GM10847 (cell line): Measurements from ENCODE around the gene RASA3.

Experiments used
- POLR2A ChIP-seq: IDR thresholded peaks from 2 replicates; pipeline ENCODE4 v1.6.1; 2011; ENCODE audit not compliant: insufficient read length; ENCODE audit errors: extremely low read depth

Gene RASA3, protein sequence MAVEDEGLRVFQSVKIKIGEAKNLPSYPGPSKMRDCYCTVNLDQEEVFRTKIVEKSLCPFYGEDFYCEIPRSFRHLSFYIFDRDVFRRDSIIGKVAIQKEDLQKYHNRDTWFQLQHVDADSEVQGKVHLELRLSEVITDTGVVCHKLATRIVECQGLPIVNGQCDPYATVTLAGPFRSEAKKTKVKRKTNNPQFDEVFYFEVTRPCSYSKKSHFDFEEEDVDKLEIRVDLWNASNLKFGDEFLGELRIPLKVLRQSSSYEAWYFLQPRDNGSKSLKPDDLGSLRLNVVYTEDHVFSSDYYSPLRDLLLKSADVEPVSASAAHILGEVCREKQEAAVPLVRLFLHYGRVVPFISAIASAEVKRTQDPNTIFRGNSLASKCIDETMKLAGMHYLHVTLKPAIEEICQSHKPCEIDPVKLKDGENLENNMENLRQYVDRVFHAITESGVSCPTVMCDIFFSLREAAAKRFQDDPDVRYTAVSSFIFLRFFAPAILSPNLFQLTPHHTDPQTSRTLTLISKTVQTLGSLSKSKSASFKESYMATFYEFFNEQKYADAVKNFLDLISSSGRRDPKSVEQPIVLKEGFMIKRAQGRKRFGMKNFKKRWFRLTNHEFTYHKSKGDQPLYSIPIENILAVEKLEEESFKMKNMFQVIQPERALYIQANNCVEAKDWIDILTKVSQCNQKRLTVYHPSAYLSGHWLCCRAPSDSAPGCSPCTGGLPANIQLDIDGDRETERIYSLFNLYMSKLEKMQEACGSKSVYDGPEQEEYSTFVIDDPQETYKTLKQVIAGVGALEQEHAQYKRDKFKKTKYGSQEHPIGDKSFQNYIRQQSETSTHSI

GRCh38 chr13:114132419-114133121 lies at the start of gene RASA3:
Gene RASA3 (minus strand): TSS chr13:114132623. CDS start chr13:114132489, 134 bp downstream.
- TF ChIP-seq POLR2A, result peak; percentile 65

GRCh38 chr13:114179087-114179658 lies 46.8 kb upstream of the RASA3 start, which contains the start of gene CFAP97D2:
Gene CFAP97D2 (plus strand): TSS chr13:114179257. CDS start chr13:114179331, 74 bp downstream.
- TF ChIP-seq POLR2A, result no peak

DNA sequence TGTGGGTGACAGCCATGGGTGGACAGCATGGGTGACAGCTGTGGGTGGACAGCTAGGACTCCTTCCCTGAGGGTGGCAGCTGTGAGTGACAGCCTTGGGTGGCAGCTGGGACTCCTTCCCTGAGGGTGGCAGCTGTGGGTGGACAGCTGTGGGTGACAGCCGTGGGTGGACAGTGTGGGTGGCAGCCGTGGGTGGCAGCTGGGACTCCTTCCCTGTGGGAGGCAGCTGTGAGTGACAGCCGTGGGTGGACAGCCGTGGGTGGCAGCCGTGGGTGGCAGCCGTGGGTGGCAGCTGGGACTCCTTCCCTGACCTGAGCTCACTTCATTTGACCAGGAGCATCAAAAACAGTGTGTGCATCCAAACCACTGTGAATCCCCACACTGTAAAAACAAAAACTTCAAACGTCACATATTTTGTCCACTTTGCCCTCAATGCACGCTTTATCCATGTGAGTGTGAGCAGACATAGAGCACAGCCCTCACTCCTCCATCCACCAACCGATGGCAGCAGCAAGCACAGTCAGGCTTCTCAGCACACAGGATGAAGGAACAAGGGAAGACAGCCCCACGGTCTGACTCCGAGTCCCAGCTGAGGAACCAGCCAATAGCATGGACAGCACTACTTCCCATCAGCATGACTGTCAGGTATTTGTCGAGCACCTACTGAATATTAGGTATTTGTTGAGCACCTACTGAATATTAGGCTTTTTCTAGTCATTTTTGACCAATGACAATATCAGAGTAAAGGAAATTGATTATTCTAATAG lies 45.0 kb upstream of the RASA3 start:
- TF ChIP-seq POLR2A, result no peak

DNA sequence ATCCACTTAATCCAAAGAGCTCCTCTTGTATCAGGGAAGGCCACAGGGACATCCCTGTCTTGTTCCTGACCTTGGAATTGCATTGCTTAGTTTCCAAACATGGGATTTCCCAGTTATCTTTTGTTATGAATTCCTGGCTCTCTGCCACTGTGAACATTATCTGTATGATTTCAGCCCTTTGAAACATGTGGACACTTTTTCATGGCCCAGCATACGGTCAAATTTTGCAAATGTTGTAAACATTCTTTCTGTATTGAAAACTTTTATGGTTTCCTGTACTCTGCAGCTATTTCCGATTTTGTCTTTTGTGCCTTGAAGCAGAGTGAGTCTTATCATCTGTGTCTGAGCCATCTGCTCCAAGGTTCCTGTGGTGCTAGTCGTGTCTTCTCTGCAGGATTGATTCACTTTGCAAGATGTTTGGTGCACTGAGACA lies 42.1 kb upstream of the RASA3 start:
- no peak for TF ChIP-seq POLR2A

DNA sequence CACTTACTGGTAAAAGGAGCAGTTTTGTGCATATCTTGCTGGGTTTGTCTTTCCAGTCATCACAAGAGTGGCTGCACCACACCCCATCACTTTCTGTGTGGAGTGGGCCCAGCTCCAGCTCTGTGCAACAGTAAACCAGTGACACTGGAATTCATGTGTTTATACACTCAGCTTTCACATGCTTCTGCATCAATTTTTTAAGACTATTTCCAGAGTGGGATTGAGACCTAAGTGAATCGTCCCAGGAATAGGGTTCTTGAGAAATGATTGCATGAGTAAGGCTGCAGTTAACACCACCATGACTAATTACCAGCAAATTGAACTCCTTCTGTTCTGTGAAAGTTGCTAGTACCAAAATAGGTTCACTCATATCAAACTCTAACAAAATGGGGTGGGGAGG lies 41.3 kb upstream of the RASA3 start:
- no peak for TF ChIP-seq POLR2A

DNA sequence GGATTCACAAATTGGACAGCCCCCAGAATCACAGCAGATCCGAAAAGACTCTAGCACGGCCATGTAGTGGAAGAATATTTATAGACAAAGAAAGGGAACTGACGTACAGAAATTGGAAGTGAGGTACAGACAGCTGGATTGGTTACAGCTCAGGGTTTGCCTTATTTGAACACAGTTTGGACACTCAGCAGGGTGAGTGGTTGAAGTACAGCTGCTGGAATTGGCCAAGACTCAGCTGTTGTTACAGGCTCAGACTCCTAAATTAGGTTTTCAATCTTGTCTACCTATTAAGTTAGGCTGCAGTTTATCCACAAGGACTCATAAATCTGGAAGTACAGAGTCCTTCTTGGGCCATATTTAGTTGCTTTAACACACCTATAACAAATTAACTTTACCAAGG lies 40.8 kb upstream of the RASA3 start:
- TF ChIP-seq POLR2A, result no peak

GRCh38 chr13:114167885-114168284 lies 35.5 kb upstream of the RASA3 start:
- no peak for TF ChIP-seq POLR2A

GRCh38 chr13:114167426-114167825 lies 35.0 kb upstream of the RASA3 start:
- TF ChIP-seq POLR2A, result no peak

GRCh38 chr13:114166381-114167131 lies 34.1 kb upstream of the RASA3 start:
- TF ChIP-seq POLR2A, result no peak

- TF ChIP-seq POLR2A, result no peak
These were observed 32.4 kb upstream of the RASA3 start for GRCh38 chr13:114164681-114165429.

DNA sequence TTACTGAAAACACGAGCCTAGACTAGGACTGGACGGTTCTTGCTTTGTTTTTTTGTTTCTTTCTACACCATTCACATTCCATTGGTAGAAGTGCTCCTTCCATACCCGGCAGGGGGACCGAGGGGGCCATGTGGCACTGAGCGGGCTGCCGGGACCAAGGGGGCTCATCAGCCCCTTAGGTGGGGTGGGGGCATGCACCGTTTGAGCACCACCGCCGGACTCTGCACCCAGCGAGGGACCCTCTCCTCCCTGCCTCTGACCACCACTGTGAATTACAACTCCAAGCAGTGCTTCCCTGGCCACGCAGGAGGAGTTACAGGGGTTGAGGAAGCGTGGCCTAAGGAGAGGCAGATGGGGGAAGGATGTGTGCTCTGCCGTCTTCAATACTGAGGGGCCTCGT lies 31.6 kb upstream of the RASA3 start:
- no peak for TF ChIP-seq POLR2A

DNA sequence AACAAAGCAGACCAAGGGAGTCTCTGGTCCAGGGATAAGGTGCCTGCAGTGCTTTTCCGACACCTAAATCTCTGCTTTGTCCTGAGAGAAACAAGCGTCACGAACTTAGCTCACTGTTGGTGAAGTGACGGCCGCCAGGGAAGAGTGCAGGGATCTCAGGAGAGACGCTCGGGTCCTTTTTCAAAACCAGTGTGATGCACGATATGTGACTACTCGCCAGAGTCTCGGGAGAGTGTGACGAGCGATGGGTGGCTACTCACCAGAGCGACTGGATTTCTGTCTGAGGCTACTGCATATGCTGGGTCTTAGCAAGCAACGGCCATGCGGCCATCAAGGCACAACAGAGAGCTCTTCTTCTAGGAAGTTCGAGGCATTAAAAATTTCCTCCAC lies 30.1 kb upstream of the RASA3 start:
- no peak for TF ChIP-seq POLR2A
